ENCODE data around the gene OLFM3.

The OLFM3 gene

GRCh38 chr1:101847626-101848025 is 149.1 kb downstream of the OLFM3 start:
- no peak for DNase-seq (ENCODE audit: low read depth in 2 of 2)

DNA sequence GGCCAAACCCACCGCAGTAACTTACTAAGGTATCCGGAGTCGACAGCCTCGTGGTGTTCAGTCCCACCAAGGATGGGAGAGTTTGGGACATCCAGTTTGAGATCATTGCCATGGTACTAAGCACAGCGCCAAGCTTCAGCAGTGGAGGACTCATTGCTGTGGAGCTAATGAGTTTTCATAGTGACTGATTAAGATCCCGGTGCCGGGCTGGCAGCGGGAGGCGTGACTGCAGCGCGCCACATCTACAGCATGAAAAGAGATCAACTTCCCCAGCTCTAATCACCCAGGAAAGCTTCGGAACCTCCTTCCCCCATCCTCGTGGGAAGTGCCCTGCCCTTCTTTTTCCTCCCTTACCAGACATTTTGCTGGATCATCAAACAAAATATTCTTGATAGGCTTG is 149.9 kb downstream of the OLFM3 start:
- no peak for DNase-seq (ENCODE audit: low read depth in 2 of 2)

DNA sequence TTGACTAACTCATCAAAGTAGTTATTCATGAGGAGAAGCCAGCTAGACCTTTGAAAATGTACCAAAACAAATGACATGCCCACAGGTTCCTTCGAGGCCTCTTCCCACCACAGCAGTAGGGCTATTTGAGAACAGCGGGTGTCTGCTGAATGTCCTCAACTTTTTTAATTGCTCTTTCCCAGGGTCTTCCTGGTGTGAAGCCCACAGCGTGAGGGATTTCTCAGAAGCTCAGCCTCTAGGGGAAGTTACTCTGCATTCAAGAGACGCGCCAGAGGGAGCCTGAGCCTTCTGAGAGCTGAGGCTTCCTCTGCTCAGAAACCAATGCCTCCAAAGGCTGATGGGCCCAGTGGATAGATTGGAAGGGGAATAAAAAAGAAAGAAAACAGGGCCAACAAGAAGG is 153.6 kb downstream of the OLFM3 start:
- no peak for DNase-seq (ENCODE audit: low read depth in 2 of 2)

DNA sequence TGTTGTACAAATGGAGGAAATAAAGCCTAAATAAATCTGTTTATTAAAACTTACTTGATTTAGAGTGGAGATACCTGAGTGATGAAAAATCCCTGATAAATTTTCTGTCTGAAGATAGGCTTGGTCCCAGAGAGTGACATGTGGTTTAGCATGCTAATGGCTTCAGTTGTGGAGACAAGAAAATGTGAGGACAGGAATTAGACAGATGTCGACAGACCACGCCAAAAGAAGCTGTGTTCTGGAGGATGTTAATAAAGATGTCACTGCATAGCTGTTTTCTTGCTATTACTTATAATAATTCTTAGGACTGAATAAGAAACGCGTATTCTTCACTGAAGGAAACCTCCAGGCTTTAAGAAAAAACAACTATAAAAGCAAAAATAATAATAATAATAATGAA is 154.9 kb downstream of the OLFM3 start:
- DNase-seq (ENCODE audit: low read depth in 2 of 2): no peak

DNA sequence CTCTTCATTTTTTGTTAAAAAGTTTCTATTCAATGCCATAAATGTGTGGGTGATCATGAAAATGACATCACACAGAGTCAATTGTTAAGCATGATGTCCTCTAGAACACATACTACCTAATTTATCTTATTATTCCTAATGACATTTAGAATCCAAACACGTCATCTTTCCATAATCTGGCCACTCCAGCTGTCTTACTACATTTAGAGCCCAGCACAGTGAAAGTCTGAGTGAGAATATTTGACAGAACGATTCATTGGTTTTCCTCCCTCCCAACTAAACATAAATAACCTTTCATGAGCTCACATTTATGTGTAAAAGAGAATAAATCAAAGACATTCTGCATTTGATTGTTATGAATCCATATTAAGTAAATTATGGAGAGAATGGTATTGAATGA is 160.7 kb downstream of the OLFM3 start:
- no peak for DNase-seq (ENCODE audit: low read depth in 2 of 2)

GRCh38 chr1:101833312-101833711 is 163.4 kb downstream of the OLFM3 start:
- DNase-seq (ENCODE audit: low read depth in 2 of 2): no peak

GRCh38 chr1:101826416-101826815 is 170.3 kb downstream of the OLFM3 start:
- no peak for DNase-seq (ENCODE audit: low read depth in 2 of 2)

DNA sequence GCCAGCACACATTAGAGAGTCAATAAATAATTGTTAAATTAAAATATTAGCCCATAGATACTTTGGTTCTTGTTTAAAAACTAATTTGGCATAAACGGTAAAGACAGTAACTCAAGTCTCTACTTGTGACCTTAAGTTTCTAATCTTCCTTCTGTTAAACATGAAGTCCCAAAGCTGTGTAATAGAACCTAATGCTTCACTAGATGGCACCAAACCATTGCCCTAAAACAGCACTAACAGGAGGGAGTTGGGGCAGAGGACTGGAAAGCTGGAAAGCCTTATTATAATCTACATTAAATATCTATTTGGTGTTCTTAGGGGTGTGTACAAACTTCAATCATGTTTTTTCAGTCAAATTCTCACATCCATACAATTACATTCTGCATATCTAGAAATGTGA is 176.7 kb downstream of the OLFM3 start:
- DNase-seq (ENCODE audit: low read depth in 2 of 2): no peak

DNA sequence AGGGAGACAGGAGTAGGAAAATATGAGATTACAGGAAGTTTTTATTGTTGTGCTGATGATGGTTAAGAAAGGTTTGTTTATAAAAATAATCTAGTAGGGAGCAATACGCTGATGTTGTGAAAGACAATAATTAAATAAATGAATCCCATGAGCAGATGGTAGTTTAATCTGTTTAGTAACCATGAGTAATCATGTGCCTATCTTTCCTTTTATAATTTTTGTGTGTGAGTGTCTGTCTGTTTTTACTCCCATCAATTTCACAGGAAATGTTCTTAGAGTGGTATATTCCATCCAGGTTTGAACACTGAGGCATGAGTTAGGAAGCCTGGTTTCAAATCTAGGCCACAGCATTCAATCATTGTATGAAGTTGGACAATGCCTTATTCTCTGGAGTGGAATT is 180.5 kb downstream of the OLFM3 start:
- DNase-seq (ENCODE audit: low read depth in 2 of 2): no peak

GRCh38 chr1:101798417-101798816 is 198.3 kb downstream of the OLFM3 start:
- no peak for DNase-seq (ENCODE audit: low read depth in 2 of 2)

- no peak for DNase-seq (ENCODE audit: low read depth in 2 of 2)
Measured at GRCh38 chr1:101797722-101798121, 199.0 kb downstream of the OLFM3 start.

DNA sequence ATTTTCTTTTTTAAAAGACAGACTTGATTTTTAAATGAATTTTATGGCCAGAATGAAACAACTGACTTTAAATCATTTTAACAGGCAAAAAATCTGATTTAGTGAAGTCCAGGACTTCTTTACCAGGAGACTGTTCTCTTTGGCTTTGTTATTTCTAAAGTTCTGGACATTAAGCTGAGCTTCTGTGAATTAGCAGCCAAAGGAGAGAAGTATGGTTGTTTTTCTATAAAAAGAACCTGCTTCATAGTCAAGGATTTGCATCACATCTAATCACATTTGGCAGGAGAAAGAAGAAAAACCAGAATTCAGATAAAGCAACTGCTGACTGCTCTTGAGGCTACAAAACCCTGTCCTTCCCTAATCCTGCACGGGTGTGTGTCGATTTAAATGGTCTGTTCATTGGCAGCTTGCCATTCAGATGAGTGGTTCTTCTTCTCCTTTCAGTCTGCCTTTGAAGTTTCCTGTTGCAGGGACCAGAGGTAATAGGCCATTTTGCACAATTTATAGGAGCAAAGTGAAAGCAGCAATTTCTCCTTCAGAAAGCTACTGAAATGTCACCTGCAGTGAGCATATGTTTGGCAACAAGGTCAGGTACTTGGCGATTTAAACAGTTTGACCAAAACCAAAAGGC is 215.4 kb downstream of the OLFM3 start:
- no peak for DNase-seq (ENCODE audit: low read depth in 2 of 2)

DNA sequence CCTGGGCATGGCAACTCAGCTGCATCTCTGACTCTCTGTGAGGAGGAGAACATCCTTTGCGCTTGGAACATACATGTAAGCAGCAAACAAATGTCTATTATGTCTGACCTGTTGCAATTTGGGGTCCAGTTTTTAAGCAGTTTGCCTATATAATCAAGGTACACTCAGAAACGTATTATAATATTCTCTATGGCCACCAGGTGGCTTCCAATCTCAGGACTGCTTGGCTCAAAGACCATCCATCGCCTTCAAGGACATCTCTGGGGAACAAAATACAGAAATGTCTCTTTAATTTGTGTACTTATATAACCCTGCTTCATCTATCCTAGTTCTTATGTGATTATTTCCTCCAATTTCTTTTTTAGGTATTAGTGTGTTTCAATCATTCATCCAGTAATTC is 227.2 kb downstream of the OLFM3 start:
- DNase-seq (ENCODE audit: low read depth in 2 of 2): no peak

GRCh38 chr1:101757985-101758384 is 238.7 kb downstream of the OLFM3 start:
- no peak for DNase-seq (ENCODE audit: low read depth in 2 of 2)

GRCh38 chr1:101756411-101756810 is 240.3 kb downstream of the OLFM3 start:
- no peak for DNase-seq (ENCODE audit: low read depth in 2 of 2)

Data from activated CD8-positive, alpha-beta memory T cell treated with anti-CD3 and anti-CD28 coated beads for 4 hours (primary cell).